Measurements from ENCODE around the gene HEBP2.
"Not testable (repeated sequence)": the region's sequence is repeated elsewhere in the genome, so short reads cannot be mapped to it uniquely, and the experiment has no call there.

HEBP2 gene

GRCh38 chr6:138424004-138424904 is 20.2 kb downstream of the HEBP2 start:
- DNase-seq (ENCODE audit: low read depth): no peak

- DNase-seq (ENCODE audit: low read depth): not testable (repeated sequence)
These were observed 21.2 kb downstream of the HEBP2 start for GRCh38 chr6:138425256-138425655.

GRCh38 chr6:138426500-138427123 is 22.6 kb downstream of the HEBP2 start:
- no peak for DNase-seq (ENCODE audit: low read depth)

- DNase-seq (ENCODE audit: low read depth): no peak
These were observed 23.7 kb downstream of the HEBP2 start for GRCh38 chr6:138427701-138428100.

DNA sequence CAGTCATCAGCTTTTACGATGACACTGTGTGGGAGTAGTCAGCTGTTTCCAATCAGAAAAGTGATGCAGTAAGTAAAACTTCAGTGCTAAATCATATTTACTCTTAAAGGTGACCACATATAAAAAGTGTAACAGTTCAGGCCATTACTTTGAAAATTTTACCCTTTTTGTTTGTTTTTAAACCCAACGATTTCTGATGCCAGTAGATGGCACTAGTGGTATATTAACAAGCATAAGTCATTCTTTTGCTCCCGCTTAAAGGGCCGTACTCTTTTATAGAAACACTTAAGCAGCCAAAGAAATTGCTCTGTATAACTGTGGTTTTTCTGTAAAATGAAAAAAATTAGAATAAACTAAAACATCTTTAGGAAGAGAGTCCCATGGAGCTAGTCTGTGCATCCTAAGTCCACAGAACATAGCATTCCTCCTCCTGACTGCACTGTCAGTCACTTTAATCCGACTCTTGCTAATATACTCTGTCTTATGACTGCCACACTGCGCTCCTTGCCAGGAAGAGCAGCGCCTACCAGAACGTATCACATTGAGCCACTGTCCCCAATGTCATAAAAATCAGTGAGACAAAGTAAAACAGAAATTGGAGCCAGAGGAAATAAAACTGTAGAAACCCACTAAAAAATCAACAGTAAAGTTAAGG is 25.0 kb downstream of the HEBP2 start:
- DNase-seq (ENCODE audit: low read depth): no peak

DNA sequence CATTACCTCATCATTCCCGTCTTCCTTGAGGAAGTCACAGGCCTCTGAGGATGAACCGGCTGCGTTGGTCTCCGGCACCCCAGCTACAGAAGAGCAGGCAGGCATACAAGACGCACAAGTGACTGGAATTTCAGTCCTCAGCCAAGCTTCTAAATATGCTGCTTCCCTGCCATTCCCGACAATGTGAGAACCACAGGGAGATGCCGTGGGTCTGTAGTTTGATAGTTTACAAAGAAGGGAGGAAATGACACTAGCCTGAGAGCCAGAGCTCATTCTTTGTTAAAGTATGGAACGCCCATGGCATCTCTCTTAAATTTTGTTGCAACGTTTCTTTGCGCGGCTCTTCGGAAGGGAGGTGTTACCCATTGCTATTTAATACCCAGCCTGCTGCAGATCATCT is 25.7 kb downstream of the HEBP2 start:
- DNase-seq (ENCODE audit: low read depth): no peak

GRCh38 chr6:138430361-138431145 is 26.5 kb downstream of the HEBP2 start:
- no peak for DNase-seq (ENCODE audit: low read depth)

DNA sequence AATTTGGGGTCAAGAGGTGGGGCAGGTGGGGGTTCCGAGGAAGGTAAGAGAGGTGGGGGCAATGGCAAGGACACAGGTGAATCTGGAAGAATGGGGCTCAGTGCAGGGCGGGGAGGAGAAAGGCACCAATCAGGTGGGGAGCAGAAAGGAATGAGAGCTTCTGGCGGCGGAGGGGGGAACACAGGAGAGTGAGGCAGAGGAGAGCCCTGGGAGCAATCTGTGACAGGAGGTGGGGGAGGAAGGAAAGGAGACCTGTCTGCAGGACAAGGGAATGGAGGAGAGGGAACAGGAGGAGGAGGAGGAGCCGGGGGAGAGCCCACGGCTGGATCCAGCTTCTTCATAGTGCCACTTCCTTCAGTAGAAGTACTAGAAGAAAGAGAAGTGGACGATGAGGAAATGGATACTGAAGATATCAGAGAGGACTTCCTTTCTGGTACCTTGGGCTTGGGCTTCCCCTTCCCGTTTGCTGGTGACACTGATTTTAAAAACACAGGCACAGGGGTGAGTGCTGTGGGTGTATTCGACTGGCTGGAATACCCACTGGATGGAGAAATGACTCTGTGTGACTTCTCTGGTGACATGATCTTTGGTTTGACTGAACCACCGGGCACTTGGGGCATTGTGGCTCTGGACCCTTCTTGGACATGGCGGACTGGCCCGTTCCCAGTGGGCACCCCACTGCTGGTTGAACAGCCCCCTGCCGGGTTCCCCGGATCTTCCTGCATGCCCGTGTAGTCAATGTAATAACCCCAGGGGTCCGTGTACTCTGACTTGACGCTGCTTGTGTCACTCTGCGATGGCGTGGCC is 27.4 kb downstream of the HEBP2 start:
- DNase-seq (ENCODE audit: low read depth): no peak

DNA sequence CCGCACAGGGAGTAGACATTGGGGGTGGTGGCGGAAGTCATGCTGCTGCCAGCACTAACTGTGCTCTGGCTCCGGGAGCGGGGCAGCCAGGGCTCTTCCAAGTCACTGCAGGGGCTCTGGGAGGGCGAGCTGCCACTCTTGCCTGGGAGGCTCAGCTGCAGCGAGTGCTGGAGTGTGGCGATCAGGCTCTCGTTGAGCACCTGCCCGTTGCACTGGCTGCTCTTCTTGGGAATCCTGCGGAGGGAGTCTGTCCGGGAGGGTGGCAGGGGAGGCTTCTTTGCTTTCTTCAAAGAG is 28.0 kb downstream of the HEBP2 start:
- DNase-seq (ENCODE audit: low read depth): no peak

GRCh38 chr6:138434096-138434495 is 30.1 kb downstream of the HEBP2 start:
- DNase-seq (ENCODE audit: low read depth): no peak

GRCh38 chr6:138434925-138435324 is 30.9 kb downstream of the HEBP2 start:
- no peak for DNase-seq (ENCODE audit: low read depth)

- no peak for DNase-seq (ENCODE audit: low read depth)
These were observed 35.5 kb downstream of the HEBP2 start for GRCh38 chr6:138439546-138439945.

DNA sequence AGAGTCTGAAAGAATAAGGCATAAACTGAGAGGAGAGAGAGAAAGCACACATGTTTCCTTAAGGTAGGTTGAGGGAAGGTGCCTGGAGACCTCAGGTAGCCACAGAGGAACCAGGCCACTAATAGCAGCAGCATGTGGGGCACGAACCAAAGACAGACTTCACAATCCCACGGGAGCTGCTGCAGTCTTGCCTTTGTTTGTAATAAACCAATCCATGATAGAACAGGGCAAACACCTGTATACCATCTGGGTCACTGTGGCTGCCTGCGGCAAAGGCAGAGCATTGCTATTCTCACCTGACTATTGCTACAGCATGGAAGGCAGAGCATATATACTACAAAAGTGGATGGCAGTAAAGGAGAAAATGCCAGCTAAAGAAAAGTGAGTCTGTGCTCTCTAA is 36.3 kb downstream of the HEBP2 start:
- no peak for DNase-seq (ENCODE audit: low read depth)

DNA sequence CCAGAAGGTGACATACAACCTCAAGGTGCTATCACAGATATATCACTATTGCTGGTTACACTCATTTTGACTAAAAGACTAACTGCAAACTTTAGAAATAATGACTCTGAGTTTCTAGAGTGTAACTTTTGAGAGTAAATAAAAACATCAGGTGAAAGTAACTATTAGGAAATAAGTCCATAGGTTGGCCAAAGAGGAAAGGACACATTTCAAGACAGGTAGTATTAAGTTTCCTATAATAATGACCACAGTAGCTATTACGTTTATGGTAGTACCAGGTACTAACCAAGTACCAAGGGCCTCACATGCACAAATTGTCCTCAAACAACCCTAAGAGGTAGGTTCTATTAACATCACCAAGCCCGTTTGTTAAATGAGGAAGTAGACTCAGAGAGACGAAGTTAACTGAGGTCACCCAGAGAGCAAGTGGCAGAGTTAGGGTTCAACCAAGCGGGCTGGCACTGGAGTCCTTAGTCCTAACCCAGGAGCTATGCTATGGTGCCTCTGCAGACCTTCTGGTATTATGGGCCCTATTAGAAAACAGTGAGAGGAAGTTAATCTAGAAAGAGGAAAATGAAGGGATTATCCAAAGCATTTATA is 36.8 kb downstream of the HEBP2 start:
- DNase-seq (ENCODE audit: low read depth): no peak

GRCh38 chr6:138441965-138442364 is 37.9 kb downstream of the HEBP2 start:
- DNase-seq (ENCODE audit: low read depth): no peak

DNA sequence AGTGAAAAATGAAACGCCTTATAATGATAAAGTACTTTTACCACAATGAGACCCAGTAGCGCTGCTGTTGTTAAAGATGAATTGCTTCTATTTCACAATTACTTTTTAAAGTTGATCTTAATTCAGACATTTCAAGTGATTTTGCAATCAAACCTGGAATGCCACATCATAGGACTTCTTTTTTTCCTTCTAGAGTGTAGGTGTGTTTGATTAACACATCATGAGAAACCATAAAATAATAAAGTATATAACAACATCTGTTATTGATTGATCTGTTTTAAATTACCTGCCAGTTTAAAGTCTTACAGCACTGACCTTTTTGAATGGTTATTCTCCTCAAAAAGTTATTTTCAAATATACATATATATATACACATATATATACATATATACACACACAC is 38.6 kb downstream of the HEBP2 start:
- DNase-seq (ENCODE audit: low read depth): no peak

- no peak for DNase-seq (ENCODE audit: low read depth)
These were observed 40.0 kb downstream of the HEBP2 start for GRCh38 chr6:138443979-138444378.

DNA sequence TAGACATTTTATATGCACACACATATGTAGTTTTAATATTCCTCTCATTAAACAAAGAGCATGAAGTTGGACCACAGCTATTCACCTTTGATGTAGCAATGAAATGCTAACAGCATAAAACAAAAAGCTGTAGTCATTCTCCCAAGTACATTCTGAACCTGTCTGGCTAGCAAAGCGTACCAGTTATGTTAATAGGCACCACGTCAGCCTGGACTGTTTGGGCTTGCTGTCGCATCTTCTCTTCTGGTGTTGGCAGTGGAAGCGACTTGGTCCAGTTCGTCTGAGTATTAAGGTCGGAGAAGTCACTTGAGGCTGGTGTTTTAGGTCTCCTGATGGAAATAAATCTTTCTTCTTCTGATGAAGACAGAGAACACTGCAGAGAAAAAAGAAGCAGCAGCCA is 42.8 kb downstream of the HEBP2 start:
- no peak for DNase-seq (ENCODE audit: low read depth)

DNA sequence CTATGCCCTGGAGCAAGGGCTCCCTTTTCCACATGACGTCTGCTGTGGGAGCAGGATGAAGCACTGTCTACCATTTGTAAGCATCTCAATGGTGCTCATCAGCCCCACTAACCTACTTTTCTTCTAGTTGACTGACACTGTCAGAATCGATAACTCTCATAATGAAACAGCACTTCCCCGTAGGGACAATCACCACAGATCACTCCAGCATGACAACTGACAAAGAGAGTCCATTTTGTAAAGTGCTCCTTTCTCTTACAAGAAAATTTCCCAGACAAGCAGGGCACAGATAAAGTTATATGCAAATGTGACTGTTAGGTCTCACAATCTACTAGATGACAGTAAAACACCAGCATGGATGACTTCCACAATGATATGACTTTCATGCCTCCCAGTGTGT is 46.4 kb downstream of the HEBP2 start:
- DNase-seq (ENCODE audit: low read depth): no peak

- no peak for DNase-seq (ENCODE audit: low read depth)
These were observed 47.0 kb downstream of the HEBP2 start for GRCh38 chr6:138451043-138451442.

GRCh38 chr6:138454981-138455706 is 51.1 kb downstream of the HEBP2 start:
- DNase-seq (ENCODE audit: low read depth): no peak

All from CMK (cell line).